Mesenteric fat pad (tissue), 1 donor: Measurements from ENCODE around the gene FNDC5. TPM values are rescaled to one million over a fixed set of nuclear protein-coding genes. Genes with fewer than 3 reads are reported as not detected.
A peak's percentile ranks its signal among the peaks of the same experiment; 100 is the strongest.

Source experiments
- DNase-seq: peaks from one replicate; pipeline ENCODE4 v3.0.0-alpha.2; 2020; ENCODE audit warnings: low spot score
- total RNA-seq: library from RNA; stranded (reverse); fragmentation: NEBNext Ultra II Directional; extraction: Animal tissue kit (Norgen Biotek cat#: 25700); gene quantifications from one replicate; pipeline ENCODE4 v1.2.1, GENCODE V29; 2021
- donor health status: DM: yes; HTN: yes; CAD: no.

The FNDC5 gene
- total RNA-seq, 1 donor from 2014 or later, result 0.96 TPM

GRCh38 chr1:32884726-32885125 is 14.0 kb upstream of the FNDC5 start:
- DNase-seq, result no peak

DNA sequence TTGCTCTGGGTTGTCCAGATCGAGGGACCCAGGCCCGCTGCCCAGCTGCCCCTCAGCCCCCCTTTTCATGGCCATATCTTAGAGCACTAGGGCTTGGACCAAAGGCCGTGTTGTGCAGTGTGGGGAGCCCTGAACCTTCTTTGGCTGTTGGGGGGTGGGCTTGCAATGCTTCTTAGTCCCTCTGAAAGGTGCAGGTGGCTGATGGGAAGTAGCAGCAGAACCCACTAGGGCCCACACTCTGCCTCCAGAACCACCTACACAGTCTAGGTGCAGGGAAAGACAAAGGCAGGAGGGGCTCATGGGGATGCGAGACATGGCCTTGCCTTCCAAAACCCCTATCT is 13.3 kb upstream of the FNDC5 start:
- no peak for DNase-seq

- DNase-seq, result no peak
Measured at GRCh38 chr1:32883338-32884031, 12.8 kb upstream of the FNDC5 start.

GRCh38 chr1:32881871-32882850 is 11.4 kb upstream of the FNDC5 start:
- DNase-seq, result no peak

DNA sequence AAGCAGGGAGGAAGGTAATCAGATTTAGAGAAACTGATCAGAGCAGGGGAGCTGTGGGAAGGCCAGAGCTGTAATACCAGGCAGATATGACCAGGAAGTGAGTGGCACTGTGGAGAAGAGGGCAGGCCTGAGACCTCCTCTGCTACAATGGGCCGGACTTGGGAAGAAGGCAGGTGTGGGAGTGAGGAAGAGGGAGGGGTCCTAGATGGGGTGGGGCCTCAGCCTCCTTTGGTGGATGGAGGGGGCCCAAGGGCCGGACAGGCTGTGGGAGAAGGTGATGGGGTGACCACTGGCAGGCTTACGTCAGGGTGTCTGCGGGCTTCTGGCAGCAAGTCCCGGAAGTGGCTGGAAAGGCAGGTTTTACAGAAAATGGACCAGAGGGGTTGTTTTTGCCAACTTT is 10.6 kb upstream of the FNDC5 start:
- DNase-seq, result no peak

DNA sequence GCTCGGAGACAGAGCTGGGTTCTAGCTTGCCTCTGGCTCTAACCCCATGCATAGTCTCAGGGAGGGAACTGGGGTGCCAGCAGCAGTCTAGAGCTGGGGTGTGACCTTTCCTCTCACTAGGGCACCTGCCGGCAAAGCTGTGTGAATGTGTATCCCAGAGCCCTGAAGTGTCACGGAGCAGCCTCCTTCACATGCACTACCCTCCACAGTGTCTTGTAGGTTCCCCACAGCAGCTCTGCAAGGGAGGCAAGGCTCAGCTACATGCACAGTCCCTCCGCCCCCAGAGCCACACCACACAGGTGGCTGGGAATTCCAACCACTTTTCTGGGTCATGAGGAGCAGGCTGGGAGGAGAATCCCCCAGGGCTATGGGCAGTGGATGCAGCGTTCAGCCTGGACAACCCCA is 7.9 kb upstream of the FNDC5 start:
- DNase-seq, result no peak

DNA sequence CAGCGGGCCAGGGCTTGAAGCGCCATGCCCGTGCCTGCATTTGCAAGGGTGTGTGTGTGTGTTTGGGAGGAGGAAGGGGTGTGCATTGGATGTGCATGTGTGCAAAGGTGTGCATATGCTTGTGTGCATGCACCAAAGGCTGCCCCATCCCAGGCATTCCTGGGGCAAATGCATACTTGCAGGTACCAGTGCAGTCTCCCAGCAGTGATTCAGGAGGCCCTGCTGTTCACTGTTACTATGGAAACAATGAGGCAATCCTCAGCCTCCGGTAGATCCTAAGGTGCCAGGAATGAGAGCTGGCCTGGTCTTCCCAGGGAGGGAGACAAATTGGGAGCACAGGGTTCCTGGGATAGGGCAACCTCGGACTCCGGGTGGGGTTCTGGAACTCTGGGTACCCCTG is 7.5 kb upstream of the FNDC5 start:
- DNase-seq, result no peak

- no peak for DNase-seq
Measured at GRCh38 chr1:32877211-32878110, 6.7 kb upstream of the FNDC5 start.

DNA sequence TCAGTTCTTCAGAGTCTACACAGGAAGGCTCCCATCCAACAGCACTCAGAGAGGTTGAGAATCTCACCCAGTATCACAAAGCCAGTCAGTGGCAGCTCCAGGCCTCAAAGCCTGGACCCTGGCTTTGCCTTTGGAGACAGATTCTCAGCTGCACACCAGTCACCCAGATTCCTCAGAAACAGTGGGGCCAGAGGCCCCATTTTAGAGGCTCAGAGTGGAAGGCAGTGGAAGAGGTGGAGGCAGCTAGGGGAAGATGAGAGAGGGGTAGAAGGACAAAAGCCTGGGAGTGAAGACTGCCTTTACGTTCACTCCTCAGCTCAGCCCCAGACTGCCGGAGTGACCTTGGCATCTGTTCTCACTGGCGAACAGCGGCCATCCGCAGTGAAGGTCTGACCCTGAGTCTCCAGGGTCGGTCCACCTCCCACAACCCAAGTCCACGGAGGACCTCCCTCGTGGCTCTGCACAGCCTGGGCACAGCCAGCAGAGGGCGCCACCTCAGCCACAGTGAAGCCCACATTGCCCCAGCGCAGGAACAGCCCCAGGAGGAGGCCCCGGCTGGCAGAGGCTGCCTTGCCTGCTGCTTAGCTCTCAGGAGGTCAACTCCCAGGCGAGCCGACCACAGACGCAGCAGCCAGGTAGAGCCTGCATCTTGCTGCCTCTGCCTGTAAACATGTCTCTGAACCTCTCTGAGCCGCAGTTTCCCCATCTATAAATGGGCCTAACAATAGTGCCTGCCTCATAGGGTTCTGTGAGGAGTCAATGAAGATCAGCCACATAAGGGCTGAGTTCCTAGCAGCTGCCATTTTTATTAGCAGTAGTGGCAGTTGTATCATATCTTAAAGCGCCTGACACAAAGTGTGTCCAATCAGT is 5.9 kb upstream of the FNDC5 start:
- no peak for DNase-seq

DNA sequence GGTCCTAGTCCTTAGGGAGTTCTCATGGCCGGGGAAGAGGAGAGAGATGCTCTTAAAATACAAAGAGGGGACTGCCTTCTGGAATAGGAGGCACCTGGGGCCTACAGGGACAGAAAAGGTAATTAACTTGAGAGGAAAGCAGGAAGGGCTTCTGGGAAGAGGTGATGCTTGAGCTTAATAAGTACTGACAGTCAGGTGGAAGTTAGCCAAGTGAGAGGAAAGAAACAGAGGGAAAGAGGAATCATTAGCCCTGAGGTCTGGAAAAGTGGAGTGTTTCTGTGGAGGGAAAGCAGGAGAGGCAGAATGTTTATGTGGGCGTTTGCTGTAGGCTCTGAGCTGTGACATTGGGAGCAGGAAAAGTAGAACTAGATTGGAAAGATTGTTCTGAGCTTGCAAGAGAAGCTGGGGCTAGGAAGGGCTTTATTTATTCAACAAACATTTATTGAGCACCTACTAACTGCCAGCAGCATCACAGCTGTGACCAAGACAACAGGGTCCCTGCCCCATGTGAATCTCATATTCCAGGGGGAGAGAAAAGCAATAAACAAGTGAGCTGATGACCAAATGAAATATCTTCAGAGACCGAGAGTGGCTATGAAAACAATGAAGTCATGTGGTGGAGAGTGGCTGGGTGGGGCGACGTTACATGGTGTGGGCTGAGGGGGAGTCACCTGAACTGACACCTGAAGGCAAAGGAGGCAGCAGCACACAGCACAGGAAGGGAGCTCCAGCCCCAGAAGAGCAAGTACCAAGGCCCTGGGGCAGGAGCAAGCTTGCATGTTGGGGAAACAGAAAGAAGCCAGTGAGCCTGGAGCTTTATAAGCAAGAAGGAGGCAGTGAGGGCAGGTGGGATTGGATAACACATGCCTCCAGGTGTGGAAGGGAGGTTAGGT is 4.4 kb upstream of the FNDC5 start:
- DNase-seq, result peak; percentile 72

GRCh38 chr1:32873484-32873883 is 2.8 kb upstream of the FNDC5 start:
- peak; percentile 39 for DNase-seq

GRCh38 chr1:32872192-32872460 is 1.4 kb upstream of the FNDC5 start:
- peak; percentile 37 for DNase-seq

GRCh38 chr1:32871364-32872191 is 866 bp upstream of the FNDC5 start:
- peak; percentile 43 for DNase-seq

- peak; percentile 82 for DNase-seq
Measured at GRCh38 chr1:32869923-32870614, 643 bp downstream of the FNDC5 start.

GRCh38 chr1:32868806-32869455 is 1.8 kb downstream of the FNDC5 start:
- peak; percentile 37 for DNase-seq

DNA sequence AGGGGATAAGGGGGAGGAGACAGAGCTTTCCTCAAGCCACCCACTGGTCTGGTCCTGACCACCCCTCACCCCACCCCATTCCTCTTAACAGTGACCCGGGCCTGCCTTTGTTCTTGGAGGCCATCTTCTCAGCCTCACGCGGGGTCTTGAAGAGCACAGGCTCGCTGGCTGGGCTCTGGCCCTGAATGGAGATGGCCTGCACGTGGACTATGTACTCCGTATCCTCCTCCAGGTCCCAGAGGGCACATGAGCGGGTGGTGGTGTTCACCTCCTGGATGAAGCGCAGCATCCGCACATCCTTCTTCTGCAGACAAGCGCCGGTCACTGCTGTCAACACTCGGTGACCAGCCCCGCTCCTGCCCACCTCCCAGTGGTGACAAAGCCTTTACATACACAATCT is 2.6 kb downstream of the FNDC5 start:
- peak; percentile 57 for DNase-seq

GRCh38 chr1:32867671-32868070 is 3.0 kb downstream of the FNDC5 start:
- peak; percentile 28 for DNase-seq

DNA sequence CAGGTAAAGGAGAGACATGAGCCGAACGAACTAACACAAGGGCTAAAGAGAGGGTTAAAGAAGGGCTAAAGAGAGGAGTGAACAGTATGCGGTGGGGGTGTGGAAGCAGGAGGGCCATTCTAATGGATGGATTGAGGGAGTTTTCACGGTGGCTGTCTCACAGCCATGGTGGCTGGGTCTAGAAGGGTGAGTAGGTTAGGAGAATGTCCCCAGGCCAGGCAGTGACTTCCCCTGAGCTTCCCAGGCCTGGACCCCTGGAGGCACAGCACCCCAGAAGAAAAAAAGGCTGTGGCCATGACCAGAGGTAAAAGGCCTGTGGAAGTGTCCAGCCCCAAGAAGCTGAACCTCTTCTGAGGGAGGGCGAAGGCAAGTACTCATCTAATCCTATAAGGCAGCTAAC is 3.6 kb downstream of the FNDC5 start:
- DNase-seq, result no peak
